ENCODE measurements around the gene CD160.
"Not testable (repeated sequence)": the region's sequence is repeated elsewhere in the genome, so short reads cannot be mapped to it uniquely, and the experiment has no call there.

The CD160 gene

DNA sequence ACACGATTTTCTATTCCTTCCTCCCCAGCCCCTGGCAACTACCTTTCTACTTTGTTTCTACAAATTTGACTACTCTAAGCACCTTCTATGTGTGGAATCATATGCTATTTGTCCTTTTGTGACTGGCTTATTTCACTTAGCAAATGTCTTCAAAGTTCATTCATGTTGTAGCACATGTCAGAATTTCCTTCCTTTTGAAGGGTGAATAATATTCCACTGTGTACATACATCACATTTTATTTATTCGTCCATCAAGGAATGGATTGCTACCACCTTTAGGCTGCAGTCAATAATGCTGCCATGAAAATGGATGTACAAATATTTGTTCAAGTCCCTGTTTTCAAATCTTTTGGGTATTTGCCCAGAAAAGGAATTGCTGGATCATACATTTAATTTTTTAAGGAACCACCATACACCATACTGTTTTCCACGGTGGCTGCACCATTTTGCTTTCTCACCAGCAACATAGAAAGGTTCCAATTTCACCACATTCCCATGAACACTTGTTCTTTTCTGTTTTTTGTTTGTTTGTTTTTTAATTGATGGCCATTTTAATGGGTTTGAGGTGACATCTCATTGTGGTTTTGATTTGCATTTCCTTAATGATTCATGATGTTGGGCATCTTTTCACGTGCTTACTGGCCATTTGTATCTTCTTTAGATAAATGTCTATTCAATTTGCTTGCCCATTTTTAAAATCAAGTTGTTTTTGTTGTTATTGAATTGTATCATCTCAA lies 8.8 kb upstream of the CD160 start:
- no peak for DNase-seq (ENCODE audit: low read depth)

DNA sequence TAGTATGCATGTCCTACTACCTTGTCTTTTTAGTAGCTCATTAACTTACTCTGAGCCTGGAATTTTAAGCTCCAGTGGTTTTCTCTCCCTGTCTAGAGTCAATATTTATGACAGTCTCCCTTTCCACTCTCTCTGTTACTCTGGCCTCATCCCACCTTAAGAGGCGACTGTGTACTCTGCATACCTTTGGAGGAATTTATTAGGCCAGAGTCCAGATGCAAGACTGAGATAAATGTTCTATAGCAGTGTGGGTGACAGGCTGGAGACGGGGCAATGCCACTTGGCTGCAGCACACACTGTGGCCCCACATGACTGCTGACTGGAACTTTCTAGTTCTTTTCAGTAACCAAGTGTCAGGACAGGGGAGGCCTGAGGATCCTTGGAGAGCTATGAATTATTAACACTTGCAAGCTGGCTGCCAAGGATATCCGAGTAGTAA lies 8.1 kb upstream of the CD160 start:
- DNase-seq (ENCODE audit: low read depth) = no peak

DNA sequence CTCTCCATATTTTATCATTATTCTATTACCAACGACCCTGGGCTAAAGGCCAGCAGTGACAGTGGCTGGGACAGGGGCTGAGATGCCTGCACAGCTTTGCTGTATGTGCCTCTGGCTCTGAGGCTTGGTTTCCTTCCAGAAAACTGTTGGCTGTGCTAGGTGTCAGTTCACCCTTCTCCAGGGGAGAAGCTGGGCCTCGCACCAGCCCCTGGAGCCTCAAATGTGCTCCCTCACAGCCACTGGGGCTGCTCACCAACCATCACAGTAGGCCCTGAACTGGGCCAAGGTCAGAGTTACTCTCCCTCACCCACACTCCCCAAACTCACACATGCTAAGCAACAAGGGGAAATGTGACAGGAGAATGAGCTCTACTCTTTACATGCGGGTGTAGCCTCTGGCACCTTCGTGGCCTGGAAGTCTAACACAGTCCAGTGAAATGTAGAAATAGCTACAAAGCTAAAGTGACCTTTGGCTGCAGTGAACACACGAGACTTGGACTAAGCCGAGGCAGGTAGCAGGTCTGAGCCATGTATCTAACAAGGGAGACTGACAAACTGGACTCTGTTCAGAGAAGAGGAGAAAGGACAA lies 4.7 kb upstream of the CD160 start:
- no peak for DNase-seq (ENCODE audit: low read depth)

DNA sequence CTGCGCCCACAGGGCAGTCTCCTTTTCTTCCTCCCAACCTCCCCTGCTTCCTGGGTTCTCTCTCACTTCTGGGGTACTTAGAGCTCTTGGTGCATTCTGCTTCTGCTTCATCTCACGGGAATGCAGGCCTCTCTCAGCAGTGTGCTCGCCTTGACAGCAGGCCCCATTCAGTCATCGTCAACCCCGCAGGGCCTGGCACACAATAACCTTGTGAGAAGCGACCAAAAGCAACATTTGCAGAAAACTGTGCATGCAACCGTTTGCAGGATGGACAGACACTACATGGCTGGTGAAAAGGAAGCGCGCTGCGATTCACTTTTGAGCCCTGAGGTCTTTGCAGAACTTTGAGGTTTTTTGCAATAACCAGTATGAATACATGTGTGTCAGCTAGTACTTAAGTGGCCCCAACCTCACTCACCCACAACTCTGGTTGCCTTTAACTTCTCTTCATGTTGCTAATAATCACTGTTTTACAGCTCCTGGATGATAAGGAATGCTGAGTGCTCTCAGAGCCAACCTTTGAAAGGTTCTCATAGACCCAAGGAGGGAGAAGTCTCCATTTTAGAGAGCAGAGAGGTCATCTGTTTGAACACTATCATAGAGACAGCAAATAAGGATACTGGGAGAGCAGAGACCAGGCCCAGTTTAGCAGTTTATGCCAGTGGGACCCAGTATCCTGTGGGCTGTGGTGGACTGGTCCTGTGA lies 2.5 kb upstream of the CD160 start:
- no peak for DNase-seq (ENCODE audit: low read depth)

DNA sequence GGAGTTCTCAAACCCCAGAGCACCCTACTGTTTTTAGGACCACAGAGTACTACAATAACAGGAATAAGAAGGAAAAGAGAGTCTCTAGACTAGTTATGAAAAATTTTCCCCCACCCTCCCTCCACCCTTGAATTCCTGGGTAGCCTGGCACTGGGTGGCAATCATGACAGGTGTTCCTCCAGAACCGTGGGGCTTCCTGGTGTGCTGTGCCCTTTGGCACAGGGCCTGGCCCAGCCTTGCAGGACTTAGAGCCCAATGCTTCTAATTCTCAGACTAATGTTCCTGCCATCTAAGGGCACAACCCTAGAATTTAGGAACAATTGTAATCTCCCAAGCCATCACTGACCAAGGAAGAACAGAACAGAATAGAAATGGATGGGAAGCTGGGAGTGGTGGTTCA lies 1.5 kb upstream of the CD160 start:
- no peak for DNase-seq (ENCODE audit: low read depth)

DNA sequence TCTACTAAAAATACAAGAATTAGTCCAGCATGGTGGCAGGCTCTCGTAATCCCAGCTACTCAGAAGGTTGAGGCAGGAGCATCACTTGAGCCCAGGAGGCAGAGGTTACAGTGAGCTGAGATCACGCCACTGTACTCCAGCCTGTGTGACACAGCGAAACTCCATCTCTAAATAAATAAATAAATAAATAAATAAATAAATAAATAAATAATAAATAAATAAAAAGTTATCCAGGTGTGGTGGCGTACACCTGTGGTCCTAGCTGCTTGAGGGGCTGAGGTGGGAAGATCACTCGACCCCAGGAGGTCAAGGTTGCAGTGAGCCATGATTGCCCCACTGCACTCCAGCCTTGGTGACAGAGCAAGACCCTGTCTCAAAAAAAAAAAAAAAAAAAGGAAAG lies 834 bp upstream of the CD160 start:
- not testable (repeated sequence) for DNase-seq (ENCODE audit: low read depth)

DNA sequence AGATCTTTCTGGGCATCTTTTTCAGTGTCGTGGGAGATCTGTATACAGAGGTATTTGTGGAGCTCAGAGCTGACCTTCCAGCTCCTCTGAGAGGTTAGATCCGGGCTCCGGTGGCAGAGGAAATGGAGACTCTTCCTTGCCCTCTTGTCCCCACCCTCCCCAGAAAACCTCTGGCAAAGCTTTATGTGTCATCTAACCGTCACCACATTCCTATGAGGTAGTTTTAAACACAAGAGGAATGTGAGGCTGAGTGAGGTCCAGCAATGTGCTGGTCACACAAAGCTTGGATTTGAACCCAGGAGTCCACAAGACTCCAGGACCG lies 1.2 kb downstream of the CD160 start:
- DNase-seq (ENCODE audit: low read depth) = no peak

DNA sequence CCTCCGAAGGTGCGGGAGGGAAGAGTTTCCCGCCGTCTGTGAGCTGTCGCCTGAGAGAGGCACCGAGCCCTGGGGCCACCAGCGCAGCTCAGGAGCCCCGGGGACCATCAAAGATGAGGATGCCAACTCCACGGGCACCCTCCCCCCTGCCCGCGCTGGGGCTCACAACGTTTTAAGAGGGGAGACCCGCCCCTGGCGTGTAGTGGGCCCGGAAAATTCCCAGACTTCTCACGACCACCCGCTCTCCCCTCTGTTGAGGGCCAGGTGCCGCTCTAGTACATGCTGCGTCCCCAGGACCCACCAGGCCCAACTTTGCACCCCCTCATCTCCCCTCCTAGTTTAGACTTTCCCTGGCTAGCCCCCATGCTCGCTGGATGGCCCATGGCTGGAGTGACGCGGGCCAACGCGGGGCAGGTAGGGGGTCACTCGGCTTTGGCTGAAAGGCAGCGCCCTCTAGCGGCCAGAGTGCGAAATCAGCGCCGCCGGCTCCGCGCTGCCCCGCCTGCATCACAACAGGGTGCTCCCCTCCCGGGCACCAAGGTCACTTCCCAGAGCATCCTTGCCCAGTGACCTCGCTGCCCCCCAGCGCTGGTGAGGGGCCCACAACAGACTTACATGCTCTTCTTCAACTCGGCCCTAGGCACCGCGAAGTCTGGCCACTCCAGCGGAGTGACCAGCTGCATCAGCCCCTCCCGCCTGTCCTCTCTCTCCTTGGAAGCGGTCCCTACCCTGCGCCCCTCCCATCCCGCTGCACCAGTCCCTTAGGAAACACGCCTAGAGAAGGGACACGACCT lies 1.8 kb downstream of the CD160 start:
- DNase-seq (ENCODE audit: low read depth) = peak; percentile 74

DNA sequence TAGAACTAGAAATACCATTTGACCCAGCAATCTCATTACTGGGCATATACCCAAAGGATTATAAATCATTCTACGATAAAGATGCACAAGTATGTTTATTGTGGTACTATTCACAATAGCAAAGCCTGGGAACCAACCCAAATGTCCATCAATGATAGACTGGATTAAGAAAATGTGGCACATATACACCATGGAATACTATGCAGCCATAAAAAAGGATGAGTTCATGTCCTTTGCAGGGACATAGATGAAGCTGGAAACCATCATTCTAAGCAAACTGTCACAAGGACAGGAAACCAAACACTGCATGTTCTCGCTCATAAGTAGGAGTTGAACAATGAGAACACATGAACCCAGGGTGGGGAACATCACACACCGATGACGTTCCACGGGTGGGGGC lies 6.9 kb downstream of the CD160 start:
- DNase-seq (ENCODE audit: low read depth) = not testable (repeated sequence)

DNA sequence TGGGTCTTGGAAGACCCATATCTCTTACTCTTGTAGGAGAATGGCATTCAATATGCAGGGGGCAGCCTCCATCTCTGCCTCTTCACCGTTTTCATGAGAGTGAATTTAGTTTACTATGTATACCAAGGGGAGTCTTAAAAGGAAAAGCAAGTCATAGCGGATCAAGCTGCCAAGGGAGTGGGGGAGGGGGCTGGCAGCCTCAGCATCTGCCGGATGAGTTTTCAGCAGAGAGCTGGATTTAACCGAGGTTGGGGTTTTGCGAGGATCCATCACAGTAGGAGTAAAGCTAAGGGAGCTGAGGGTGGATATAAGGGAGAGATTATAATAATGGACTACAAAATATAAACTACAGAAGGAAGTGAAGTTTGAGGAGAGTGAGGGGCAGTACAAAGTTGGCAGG lies 9.9 kb downstream of the CD160 start:
- DNase-seq (ENCODE audit: low read depth) = no peak

DNA sequence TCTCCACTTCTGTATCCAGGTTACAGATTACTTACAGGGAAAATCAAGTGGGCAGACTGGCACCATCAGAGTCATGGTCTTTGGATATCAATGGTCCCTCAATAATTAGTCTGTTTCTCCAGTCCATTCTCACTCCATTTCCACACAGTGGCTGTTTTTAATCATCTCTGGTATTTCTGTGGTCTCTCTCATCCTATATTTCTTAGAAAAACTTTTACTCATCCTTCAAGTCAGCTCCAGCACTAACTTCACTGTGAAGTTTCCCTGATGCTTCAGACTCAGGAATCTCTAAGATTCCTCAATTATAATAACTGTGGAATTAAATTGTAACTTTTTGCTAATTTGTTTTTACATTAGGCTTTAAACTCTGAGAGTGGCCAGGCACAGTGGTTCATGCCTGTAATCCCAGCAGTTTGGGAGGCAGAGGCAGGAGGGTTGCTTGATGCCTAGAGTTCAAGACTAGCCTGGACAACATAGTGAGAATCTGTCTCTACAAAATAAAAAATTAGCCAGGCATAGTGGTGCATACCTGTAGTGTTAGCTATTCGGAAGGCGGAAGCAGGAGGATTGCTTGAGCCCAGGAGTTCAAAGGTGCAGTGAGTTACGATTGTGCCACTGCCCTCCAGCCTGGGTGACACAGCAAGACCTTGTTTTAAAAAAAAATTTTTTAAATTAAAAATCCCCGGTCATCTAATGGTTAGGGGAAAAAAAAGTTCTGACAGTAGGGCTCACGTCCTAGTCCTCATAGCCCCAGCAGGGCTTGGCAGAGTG lies 10.6 kb downstream of the CD160 start:
- DNase-seq (ENCODE audit: low read depth) = no peak

DNA sequence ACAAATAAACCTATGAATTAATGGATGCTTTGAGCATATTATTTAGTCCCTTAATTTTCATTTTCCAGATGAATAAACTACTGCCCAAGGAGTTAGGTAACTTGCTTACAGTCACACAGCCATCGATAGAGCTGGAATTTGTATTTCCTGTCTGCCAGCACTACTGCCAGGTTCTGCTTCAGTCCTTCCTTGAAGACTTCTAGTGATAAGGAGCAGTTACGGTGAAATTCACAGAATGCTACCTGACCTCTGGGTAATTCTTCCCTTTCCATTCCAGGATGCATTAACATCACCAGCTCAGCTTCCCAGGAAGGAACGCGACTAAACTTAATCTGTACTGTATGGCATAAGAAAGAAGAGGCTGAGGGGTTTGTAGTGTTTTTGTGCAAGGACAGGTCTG lies 11.2 kb downstream of the CD160 start:
- no peak for DNase-seq (ENCODE audit: low read depth)

DNA sequence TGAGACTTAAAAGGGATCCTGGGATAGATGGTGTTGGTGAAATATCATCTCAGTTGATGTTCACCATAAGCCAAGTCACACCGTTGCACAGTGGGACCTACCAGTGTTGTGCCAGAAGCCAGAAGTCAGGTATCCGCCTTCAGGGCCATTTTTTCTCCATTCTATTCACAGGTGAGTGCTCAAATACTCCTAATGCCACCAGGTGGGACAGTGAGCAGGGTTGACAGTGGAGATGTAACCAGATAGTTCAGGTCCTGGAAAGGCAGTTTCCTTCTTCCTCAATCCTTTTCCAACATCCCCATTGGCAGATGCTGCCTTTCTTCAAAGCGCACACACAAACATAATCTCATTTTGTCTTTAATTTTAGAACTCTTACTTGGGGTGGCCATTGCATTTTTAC lies 11.6 kb downstream of the CD160 start:
- DNase-seq (ENCODE audit: low read depth) = no peak

DNA sequence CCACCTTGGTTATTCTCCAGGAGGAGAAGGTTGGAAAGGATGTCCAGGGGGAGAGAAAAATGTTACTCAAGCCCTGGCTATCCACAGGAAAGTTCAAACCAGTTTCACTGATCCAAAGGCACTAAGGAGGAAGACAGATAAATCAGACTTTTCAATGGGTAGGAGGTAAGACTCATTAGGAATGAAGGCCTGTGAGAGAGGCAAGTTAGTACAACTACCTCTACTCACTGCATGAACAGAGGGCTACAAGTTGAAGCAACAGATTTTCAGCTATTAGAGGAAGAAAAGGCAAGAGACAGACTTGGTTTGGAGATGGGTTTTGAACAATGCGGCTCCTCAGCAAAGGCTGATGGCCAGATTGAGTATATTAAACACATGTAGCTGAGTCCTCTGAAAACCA lies 16.9 kb downstream of the CD160 start:
- no peak for DNase-seq (ENCODE audit: low read depth)

DNA sequence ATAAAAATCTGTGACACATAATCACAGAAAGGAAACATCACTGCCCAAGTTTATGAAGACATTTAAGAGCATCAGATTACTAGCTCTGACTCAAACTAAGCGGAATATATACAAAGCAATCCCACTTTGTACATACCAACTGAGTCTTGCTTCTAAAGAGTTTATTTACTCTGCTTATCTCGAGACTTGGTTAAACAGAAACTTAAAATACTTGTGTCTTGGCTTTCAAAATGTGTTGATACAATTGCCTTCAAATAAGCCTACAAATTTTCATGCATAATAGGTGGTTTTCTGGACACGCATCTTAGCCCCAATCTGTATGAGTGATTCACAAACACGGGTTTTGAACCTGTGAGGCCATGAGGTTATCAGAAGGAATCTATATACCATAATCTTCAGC lies 21.0 kb downstream of the CD160 start:
- DNase-seq (ENCODE audit: low read depth) = no peak

DNA sequence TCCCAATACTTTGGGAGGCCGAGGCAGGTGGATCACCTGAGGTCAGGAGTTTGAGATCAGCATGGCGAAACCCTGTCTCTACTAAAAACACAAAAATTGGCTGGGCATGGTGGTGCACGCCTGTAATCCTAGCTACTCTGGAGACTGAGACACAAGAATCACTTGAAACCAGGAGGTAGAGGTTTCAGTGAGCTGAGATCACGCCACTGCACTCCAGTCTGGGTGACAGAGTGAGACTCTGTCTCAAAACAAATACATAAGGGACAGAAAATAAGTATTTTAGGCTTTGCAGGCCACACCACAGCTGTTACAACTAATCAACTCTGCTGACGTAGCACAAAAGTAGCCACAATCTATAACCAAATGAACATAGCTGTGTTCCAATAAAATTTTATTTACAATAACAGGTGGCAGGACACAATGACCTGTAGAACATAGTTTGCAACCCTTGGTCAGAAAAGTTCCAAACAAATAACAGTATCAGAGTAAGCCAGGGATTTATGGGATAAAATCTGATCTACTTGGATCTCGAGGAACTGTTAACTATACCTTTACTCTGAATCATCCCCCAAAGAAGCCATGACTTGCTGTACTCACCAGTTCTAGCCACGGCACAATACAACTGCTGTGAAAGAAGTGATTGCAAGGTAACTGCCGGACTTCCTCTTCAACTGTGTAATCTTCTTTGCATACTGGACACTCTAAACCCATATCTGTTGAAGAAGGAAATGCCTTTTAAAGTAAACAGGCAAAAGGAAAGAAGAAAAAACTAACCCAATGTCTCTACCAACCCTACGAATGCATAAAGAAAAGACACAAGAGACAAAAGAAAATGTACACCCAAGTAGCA lies 28.3 kb downstream of the CD160 start:
- DNase-seq (ENCODE audit: low read depth) = no peak

DNA sequence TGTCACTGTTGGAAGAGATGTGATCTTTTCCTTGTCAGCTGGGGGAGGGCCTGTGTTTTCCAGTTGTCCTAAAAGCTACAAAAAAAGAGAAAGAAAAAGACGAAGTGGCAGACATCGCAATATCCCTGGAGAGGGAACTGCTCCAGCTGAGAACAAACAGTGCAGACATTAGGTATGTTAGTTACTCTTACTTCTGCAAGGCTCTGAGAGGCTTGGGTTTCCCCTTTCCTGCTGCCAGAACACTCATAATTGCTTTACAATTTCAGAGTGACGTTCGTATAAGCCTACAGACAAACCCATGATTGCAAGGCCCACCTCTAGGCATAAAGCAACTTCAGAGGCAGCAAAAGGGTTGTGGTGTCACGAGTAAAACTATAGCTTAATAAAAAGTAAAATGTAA lies 31.1 kb downstream of the CD160 start:
- no peak for DNase-seq (ENCODE audit: low read depth)

DNA sequence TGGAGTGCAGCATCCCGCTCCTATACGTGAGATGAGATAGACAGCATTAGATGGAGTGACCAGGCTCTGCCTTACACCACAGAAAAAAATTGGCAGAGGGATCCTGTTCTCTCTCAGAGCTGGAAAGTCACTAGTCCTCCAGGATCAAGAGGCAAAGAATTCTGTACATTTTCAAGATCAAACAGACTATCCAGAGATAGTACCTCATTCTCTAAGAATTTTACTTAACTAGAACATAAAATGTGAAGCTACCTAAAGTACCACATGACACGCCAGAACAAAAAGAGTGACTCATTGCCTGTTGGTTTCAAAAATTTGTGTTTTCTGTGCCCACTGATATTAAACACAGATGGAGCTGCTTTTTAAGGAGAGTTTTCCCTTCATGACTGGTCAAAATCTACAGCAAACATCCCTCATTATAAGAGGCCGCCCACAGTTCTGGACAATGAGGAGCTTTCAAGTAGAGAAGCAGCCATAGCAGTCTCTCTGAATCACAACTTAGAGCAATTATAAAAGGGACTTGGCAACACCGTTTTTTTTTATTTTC lies 32.3 kb downstream of the CD160 start:
- no peak for DNase-seq (ENCODE audit: low read depth)

DNA sequence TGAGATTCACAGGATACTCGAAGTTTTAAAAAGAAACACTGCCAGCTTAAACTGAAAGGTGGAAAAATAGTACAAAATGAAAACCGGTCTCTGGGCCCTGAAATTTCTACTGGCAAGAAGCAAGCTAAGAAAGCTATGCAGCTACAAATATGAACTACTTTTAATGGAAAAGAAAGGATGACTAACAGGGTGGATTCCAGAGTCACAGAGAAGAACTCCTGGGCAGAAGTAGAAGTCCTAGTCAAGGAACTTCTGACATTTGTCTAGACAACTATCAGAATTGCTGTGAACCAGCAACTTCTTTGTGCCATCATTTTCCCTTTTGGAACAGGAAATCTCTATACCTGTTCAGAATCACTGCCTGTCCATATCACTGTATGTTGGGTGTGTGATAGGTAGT lies 38.1 kb downstream of the CD160 start:
- no peak for DNase-seq (ENCODE audit: low read depth)

DNA sequence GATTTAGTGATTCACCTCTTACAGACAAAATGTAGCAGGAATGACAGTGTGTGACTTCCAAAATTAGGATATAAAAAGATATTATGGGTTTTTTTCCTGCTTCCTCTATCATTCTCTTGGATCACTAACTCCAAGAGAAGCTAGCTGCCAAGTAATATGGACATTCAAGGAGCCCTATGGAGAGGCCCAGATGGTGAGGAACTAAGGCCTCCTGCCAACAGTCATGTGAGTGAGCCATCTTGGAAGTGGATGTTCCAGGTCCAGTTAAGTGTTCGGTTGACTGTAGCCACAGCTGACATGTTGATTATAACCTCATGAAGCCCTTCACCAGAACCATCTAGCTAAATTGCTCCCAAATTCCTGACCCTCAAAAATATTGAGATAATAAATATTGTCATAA lies 38.8 kb downstream of the CD160 start:
- DNase-seq (ENCODE audit: low read depth) = no peak

DNA sequence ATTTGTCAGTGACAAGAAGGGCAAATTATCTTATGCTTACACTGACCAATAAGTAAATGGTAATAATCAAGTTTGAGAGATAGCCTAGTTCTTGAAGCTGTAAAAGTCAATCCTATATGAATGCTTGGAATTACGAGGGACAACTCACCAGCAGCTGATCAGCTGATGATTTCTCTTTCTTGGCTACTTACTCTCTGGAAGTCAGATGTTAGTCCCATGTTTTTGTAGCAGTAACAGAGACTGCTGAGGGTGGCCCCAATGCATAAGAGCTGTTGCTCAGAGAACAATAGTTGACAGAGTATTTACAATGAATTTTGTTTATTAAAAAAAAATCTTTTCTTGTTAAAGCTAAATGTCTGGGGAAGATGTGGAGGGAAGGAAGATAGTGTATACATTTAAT lies 39.3 kb downstream of the CD160 start:
- DNase-seq (ENCODE audit: low read depth) = no peak
